DND-41 (cell line): ENCODE measurements around the gene FOSB.
A peak's percentile ranks its signal among the peaks of the same experiment; 100 is the strongest.

Source experiments
- ATAC-seq: fragments of 200-7000 bp; cut with Tn5 transposase; 3 replicates; pipeline ENCODE4 v1.9.1; 2021; ENCODE audit warnings: low read depth; ENCODE audit not compliant: insufficient read depth
- DNase-seq: peaks from one replicate; pipeline ENCODE4 v3.0.0-alpha.2; 2020
- H2AFZ ChIP-seq: 2 replicates; pipeline ENCODE4 v1.6.0; 2012; ENCODE audit warnings: low read depth, low read length
- H3K27ac ChIP-seq: 2 replicates; pipeline ENCODE4 v1.5.1; 2012; ENCODE audit warnings: low read length, inconsistent platforms
- H3K27me3 ChIP-seq: fragments of 200-600 bp; sonication (generic); 2 replicates; pipeline ENCODE4 v1.6.0; 2012; ENCODE audit warnings: low read length, mild to moderate bottlenecking, inconsistent platforms; ENCODE audit not compliant: insufficient read depth, poor library complexity
- H3K36me3 ChIP-seq: 2 replicates; pipeline ENCODE4 v1.5.1; 2012; ENCODE audit warnings: low read length, inconsistent platforms; ENCODE audit not compliant: insufficient read depth
- H3K4me1 ChIP-seq: 2 replicates; pipeline ENCODE4 v1.5.1; 2012; ENCODE audit warnings: mild to moderate bottlenecking, low read length; ENCODE audit not compliant: insufficient read depth
- H3K4me2 ChIP-seq: 2 replicates; pipeline ENCODE4 v1.6.0; 2012; ENCODE audit warnings: mild to moderate bottlenecking, moderate library complexity, low read length, inconsistent platforms; ENCODE audit not compliant: insufficient read depth
- H3K4me3 ChIP-seq, 2 experiments: fragments of 200-600 bp in 1 of 2; shearing (Covaris generic) in 1 of 2; 2 replicates each; pipeline ENCODE4 v1.5.1; 2012 to 2016; ENCODE audit warnings: inconsistent platforms in 2 of 2, low read length in 2 of 2, mild to moderate bottlenecking in 2 of 2, low read depth in 1 of 2, moderate library complexity in 1 of 2
- H3K79me2 ChIP-seq: 2 replicates; pipeline ENCODE4 v1.6.0; 2012; ENCODE audit warnings: low read length, inconsistent platforms; ENCODE audit not compliant: insufficient read depth
- H3K9ac ChIP-seq: 2 replicates; pipeline ENCODE4 v1.6.0; 2012; ENCODE audit warnings: low read depth, mild to moderate bottlenecking, inconsistent platforms, low read length, moderate library complexity
- H3K9me3 ChIP-seq: 2 replicates; pipeline ENCODE4 v1.5.1; 2012; ENCODE audit warnings: low read length, moderate library complexity, mild to moderate bottlenecking, inconsistent platforms; ENCODE audit not compliant: insufficient read depth, severe bottlenecking
- H4K20me1 ChIP-seq: 2 replicates; pipeline ENCODE4 v1.6.0; 2012; ENCODE audit warnings: low read length; ENCODE audit not compliant: insufficient read depth
- EZH2 ChIP-seq: IDR thresholded peaks from 3 replicates; pipeline ENCODE4 v1.6.1; 2012; ENCODE audit warnings: borderline replicate concordance, low read depth, mild to moderate bottlenecking, moderate library complexity, low read length, inconsistent platforms; ENCODE audit not compliant: severe bottlenecking
- TF ChIP-seq, protein P1 (sequence below): IDR thresholded peaks from 2 replicates; pipeline ENCODE4 v1.5.1; 2012; ENCODE audit warnings: borderline replicate concordance, low read length, moderate library complexity, mild to moderate bottlenecking; ENCODE audit not compliant: poor library complexity, severe bottlenecking; ENCODE audit errors: extremely low read depth

FOSB gene

DNA sequence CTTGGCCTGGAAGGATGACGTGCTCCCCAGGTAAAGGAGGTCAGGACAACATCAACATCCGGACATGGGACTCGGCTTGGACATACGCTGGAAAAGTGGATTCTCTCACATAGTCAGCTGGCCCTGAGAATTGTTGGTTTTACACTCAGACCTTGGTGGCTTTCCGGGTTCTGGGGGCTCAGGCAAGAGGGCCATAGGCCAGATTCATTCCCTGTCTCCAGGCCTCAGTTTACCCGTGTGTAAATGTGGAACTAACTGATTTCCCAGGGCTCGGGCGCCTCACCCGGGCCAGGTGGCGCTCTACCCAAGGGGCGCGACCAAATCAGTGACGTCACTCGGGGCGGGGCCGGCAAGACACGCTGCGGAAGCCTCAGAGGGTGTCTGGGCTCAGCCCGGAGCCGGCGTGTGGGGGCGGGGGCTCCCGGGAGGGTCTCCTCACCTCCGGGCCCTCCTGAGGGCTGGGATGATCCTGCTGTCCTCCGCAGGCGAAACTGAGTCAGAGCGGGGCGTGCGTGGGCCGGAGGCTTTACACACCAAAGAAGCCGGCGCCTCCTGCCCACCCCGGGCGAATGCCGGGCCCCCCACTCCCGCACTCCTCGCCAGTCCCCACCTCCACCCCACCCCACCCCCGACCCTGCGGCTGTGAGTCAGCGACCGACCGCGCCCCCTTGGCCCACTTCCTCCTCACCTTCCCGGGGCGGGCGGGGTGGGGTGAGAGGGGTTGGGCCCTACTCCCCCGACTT lies 38.6 kb downstream of the FOSB start:
- Histone ChIP-seq H3K79me2 (peaks cover 23% of the 10 kb centered on the region), H3K9me3 (no peaks in the 10 kb centered on the region), H3K27ac (peak overlapping the region; percentile 97), H3K4me2 (peak overlapping the region; percentile 99), H3K9ac (peak overlapping the region; percentile 90), H2AFZ (peak overlapping the region; percentile 100), H3K4me1 (peaks cover 27% of the 10 kb centered on the region), H3K4me3 (peak overlapping the region; percentile 94 to 97; a peak in 3 of 4 replicates), H3K27me3 (no peaks in the 10 kb centered on the region), H3K36me3 (no peaks in the 10 kb centered on the region), H4K20me1 (peaks cover 23% of the 10 kb centered on the region; the same call in 1 of the 2 replicates)
- DNase-seq (peak; percentile 94), ATAC-seq (peak; percentile 82)
- no peak for TF ChIP-seq EZH2
- TF ChIP-seq, protein P1, sequence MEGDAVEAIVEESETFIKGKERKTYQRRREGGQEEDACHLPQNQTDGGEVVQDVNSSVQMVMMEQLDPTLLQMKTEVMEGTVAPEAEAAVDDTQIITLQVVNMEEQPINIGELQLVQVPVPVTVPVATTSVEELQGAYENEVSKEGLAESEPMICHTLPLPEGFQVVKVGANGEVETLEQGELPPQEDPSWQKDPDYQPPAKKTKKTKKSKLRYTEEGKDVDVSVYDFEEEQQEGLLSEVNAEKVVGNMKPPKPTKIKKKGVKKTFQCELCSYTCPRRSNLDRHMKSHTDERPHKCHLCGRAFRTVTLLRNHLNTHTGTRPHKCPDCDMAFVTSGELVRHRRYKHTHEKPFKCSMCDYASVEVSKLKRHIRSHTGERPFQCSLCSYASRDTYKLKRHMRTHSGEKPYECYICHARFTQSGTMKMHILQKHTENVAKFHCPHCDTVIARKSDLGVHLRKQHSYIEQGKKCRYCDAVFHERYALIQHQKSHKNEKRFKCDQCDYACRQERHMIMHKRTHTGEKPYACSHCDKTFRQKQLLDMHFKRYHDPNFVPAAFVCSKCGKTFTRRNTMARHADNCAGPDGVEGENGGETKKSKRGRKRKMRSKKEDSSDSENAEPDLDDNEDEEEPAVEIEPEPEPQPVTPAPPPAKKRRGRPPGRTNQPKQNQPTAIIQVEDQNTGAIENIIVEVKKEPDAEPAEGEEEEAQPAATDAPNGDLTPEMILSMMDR = peak; percentile 70

GRCh38 chr19:45506989-45507871 lies 39.4 kb downstream of the FOSB start, which contains the start of gene VASP:
VASP (plus strand) TSS chr19:45507479; CDS start chr19:45507772, 293 bp downstream.
- Histone ChIP-seq H3K9ac (peak within 1 kb of the TSS; percentile 90), H3K4me1 (peaks cover 27% of the 10 kb centered on the region), H3K36me3 (no peaks in the 10 kb centered on the region), H3K27me3 (no peaks in the 10 kb centered on the region), H3K4me2 (peak within 1 kb of the TSS; percentile 99), H3K4me3 (peak within 1 kb of the TSS; percentile 94 to 97), H2AFZ (peak within 1 kb of the TSS; percentile 100), H3K9me3 (no peaks in the 10 kb centered on the region), H3K79me2 (peaks cover 23% of the 10 kb centered on the region), H3K27ac (peak within 1 kb of the TSS; percentile 97), H4K20me1 (peaks cover 23% of the 10 kb centered on the region; the same call in 1 of the 2 replicates)
- ATAC-seq (peak; percentile 70), DNase-seq (peak; percentile 91)
- TF ChIP-seq EZH2 = no peak
- TF ChIP-seq, protein P1 = no peak

DNA sequence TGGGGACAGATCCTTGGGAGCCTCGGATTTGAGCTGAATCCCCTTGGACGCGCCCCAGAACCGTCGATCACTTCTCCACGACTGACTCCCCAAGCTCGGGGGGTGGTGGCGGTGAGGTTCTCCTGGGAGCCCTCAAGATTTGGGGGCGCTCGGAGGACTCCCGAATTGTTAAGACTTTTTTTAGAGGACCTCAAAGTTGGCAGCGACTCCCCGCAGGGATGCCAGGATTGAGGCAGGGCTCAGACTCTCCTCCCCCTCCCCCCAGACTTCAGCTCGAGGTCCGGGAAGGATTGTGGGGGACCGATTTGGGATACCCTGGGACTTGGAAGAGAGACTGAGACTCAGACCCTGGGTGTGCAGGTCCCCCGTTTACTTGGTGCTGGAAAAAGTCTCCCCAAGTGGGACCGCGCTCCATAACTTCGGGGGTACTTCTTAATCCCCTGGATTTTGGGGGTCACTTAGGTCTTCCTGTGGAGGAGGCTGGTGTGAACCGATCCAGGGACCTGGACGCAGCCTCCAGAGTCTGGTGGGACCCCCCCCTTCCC lies 40.1 kb downstream of the FOSB start:
- Histone ChIP-seq H3K9ac (peak overlapping the region; percentile 90), H4K20me1 (peaks cover 23% of the 10 kb centered on the region; the same call in 1 of the 2 replicates), H3K9me3 (no peaks in the 10 kb centered on the region), H3K27me3 (no peaks in the 10 kb centered on the region), H3K27ac (peak overlapping the region; percentile 56), H3K36me3 (no peaks in the 10 kb centered on the region), H3K4me1 (peaks cover 27% of the 10 kb centered on the region), H3K4me2 (peak overlapping the region; percentile 99), H3K4me3 (peak overlapping the region; percentile 94 to 97), H3K79me2 (peaks cover 23% of the 10 kb centered on the region), H2AFZ (peak overlapping the region; percentile 3; the same call in 1 of the 2 replicates)
- ATAC-seq (no peak), DNase-seq (no peak)
- TF ChIP-seq, protein P1 = no peak
- no peak for TF ChIP-seq EZH2
